GM10266 (cell line): ENCODE measurements around the gene SHLD2.
"Not testable (repeated sequence)": the region's sequence is repeated elsewhere in the genome, so short reads cannot be mapped to it uniquely, and the experiment has no call there.

ENCODE experiments used
- DNase-seq: peaks from one replicate; pipeline ENCODE4 v3.0.0; 2012; ENCODE audit errors: extremely low spot score

The SHLD2 gene

DNA sequence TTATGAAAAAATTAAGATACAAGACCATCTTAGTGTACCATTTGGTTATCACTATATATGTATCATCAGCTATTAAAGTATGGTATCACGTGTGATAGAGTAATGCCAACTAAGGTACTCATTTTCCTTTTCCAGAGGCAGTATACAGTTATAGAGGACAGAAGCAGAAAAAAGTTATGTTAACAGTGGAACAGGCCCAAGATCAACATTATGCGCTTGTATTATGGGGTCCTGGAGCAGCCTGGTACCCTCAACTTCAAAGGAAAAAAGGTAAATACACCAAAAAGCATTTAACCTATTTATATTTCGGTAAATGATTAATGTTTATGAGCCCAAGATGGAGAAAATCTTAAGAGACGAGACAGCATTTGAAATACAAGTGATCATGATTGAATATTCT lies 75.7 kb downstream of the SHLD2 start:
- DNase-seq, result not testable (repeated sequence)

DNA sequence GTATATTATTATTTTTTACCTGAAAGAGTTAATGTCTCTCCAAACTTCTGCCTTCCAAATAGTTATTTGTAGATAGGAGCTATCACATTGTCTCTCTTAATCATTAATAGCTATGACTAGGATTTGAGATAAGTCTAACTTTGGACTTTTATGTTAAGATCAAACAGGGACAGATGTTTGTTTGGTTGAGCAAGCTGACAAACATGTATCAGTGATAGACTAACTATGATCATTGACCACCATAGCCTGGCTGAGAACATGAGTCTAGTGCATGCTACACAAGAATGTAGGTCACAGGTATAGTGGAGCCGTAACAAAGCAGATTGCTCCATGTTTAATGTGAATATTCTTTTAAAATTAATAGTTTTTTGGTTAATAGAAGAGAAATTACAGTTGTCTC lies 76.7 kb downstream of the SHLD2 start:
- DNase-seq, result not testable (repeated sequence)

DNA sequence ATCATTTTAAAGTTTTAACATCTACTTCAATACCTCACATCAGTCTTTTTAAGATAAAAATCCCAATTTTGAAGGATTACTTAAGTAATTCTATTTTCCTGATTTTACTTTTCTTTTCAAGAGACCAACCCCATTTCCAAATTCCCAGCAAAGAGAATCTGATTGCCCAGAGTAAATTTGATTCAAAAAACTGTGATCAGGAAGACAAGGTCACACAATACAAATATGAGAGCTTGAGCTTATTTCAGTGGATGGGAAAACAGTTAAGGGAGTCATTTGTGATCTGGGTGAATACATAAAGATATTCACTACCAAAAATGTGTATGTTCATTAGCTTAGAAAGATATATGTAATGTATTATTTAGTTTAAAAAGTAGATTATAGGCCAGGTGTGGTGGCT lies 77.2 kb downstream of the SHLD2 start:
- DNase-seq, result not testable (repeated sequence)

DNA sequence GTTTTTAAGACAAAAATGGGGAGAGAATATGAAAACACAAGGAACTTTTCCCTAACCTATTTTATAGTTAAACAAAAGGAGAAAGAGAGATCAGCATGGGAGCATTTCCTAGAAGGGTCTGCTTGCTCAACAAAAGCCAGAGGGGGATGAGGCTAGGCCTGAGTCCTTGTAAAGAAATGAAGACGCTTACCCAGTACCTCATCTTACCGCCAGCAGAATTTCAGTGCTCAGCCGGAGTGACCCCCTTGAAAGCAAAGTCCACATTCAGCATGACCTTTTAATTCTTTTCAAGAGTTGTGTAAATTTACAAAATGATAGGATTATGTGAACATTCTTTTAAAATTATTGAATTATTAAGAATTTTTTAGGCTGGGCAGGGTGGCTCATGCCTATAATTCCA lies 82.6 kb downstream of the SHLD2 start:
- DNase-seq, result not testable (repeated sequence)

DNA sequence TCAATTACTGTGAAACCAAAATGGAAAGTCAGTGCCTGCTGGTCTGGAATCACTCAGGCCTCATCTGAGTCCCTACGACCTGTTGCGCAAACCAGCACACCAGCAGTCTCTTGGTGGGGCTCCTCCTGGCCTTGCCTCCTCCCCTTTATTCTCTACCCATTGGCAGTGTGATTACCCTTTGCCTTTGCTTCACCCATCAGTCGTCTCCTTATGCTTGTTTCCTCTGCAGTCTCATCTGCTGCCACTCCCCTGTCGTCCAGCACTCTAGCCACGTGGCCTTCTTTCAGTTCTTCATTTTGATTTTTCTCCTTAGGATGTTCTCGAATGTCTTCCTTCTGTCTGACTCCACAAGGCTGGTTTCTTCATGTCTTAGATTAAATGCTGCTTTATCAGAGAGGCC lies 89.4 kb downstream of the SHLD2 start:
- DNase-seq, result not testable (repeated sequence)

DNA sequence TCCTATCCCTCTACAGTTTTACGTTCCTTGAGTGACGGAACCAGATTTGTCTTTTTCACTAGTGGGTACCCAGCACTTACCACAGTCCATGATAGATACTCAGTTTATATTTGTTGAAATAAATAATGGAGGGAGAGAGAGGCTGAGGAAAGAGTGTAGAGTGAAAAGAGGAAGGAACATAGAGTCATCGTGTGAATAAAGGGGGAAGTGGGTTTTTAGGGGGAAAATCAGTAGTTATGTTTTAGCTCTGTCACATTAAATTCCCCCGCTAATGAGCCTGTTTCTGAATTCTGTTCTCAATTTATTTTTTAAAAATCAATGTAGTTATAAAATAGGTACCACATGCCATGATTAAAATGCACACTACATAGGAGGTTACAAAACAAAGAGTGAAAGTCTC lies 91.0 kb downstream of the SHLD2 start:
- DNase-seq, result not testable (repeated sequence)

DNA sequence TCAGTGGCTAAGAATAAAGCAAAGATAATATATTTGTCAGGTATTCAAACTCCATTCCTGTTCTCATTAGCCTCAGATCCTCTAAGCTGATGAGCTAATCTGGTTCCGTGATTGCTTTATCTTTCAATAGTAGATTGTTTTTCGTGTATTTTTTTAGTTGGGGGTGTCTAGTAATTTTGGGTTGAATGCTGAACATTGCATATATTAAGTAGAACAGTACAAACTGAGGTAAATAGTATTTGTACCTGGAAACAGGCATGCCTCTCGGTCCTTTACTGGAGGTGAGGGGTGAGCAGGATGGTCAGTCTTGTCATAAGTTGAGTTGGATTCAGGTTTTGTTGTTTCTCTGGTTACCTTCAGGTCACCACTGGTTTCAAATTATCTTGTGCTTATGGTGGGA lies 92.6 kb downstream of the SHLD2 start:
- not testable (repeated sequence) for DNase-seq

DNA sequence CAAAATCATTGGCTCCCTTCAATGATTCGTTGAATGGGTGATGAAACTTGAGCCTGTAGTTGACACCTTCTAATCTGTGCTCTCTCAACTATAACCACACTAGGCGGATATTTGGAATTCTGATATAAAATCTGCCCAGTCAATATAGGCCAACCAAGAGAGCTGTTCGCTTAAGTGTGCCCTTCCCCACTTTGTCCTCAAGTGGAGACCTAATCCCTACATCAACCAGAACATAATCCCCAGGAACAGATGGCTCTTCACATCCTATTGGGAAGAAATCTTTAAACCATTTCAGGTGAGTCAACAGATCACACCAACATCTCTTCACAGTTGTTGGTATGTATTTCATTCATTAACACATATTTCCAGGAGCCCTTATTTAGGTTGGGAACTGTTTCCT lies 96.8 kb downstream of the SHLD2 start:
- DNase-seq, result not testable (repeated sequence)

DNA sequence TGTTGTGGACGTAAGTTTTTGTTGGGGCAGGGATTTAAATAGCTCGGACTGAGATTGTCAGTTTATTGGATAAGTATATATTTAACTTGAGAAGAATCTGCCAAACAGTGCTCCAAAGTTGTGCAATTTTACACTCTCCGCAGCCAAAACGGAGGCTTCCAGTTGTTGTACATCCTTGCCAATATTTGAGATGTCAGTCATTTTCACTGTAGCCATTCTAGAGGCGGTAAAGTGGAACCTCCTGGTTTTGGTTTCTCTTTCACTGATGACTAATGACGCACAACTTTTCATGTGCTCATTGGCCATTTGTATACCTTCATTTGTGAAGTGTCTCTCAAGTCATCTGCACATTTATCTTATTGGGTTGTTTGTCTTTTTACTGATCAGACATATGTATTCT lies 105.9 kb downstream of the SHLD2 start:
- DNase-seq, result peak; percentile 19

DNA sequence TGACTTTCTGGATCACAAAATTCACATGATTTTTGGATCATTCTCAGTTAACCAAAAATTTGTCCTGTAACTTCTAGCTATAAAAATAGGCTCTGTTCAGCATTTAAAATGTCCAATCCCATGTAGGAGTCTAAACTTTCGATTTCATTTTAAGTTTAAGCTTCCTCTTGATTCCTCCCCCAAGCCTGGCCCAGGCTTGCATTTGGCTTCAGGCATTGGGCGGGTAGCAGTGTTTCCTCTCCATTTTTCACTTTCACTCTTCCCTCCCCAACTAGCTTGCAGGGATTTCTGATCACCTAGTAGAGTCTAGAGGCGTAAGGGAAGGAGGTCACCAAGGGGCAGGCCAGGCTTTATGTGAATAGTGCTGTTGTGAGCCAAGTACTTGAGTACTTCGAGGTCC lies 109.8 kb downstream of the SHLD2 start:
- DNase-seq, result not testable (repeated sequence)

DNA sequence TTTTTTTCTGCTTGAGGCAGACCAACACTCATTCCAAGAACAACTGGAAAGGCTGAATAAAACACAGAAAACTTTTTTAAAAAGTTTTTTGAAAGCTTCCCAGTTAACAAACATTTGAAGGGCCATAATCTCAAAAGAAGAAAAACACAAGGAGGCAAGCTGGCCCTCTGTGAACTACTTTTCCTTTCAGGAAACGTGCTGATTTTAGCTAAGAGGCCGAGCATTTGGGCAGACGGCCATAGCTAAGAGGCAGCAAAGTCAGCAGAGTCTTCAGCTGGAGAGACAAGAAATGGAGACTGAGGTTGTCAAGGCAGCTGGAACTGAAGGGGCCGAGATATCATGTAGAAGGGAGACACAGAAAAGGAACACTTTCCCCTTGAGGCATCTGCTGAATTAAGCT lies 111.9 kb downstream of the SHLD2 start:
- DNase-seq, result not testable (repeated sequence)

DNA sequence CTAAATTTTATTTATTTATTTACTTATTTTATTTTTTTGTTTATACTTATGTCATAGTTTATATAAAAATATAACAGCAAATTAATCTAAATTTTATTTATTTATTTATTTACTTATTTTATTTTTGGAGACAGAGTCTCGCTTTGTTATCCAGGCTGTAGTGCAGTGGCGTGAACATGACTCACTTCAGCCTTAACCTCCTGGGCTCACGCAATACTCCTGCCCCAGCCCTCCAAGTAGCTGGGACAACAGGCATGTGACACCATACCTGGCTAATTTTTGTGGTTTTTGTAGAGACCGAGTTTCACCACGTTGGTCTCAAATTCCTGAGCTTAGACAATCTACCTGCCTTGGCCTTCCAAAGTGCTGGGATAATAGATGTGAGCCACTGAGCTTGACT lies 115.3 kb downstream of the SHLD2 start:
- DNase-seq, result not testable (repeated sequence)

DNA sequence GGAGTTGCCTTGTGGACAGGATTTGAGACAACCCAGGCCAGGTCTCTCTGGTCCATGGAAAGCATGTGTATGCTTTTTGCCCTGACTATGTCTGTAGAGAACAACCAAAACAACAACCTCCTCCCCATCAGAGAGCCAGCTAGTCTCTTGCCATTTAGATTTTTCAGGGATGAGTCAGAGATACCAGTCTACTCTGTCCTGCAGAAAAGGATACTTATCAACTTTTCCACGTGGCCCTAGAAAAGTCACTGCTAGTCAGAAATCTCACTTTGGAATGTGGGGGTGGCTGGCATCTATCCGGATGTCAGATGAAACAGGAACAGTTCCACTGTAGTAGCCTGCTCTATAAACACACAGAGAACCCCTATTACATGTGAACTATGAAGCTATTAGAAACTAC lies 116.8 kb downstream of the SHLD2 start:
- peak; percentile 0 for DNase-seq

DNA sequence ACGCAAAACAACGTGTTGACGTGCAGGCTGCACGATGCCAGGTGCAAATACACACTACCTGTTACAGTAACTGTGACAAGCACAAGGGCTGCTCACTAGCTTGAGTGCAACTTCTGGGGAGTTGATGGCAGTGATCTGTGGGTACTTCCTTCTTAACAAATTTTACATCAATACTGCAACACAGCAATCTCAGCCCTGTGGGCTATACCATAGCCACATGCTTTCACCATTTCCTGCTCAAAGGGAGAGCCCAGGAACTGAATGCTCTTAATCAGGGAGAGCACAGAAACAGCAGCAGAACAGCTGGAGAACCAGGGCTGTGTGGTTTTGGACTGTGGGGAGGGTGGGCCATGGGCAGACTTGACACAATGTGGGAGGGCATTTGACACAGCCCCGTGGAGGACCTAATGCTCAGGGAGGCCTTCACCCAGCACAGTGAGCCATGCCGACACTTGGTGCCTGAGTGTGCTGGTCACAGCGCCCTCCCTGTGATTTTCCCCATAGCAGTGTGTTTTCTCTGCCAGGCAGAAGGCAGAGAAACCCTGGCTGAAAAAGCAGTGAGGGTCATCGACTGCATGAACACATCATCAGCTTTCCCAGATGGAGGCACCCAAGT lies 118.3 kb downstream of the SHLD2 start:
- DNase-seq, result not testable (repeated sequence)

DNA sequence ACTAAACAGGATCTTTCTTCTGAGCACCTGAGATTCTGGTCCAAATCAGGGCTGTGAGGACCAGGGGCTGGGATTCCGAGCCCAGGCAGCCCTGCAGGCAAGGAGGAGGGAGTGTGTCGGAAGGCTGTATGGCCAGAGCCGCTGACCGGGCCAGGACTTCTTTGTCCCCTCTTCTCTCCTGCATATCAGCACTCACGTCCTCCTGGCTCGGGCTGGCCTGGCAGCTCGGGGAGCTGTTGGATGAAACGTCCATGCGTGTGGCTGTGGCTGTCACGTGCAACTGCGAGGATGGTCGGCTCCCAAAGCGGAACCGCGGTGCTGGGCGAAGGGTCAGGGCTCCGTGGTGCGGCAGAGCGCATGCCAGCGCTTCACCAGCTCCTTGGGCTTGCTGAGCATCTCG lies 118.8 kb downstream of the SHLD2 start:
- not testable (repeated sequence) for DNase-seq

DNA sequence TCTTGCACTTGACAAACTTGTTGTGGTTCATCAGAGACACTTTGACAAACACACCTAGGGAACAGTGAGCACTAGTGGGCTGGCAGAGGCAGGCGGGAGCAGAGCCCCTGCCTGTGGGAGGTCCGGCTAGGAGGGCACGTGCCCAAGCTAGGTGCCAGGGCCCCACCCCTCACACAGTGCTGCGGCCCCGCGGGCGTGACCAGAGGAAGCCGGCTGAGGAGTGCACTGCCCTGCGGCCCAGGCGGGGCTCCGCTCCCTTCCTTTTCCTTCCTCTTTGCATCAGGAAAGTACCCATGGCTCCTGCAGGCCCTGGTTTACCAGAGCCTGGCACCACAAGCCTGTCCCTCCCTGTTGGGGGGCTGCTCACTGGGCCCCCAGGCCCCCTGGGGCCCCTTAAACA lies 121.1 kb downstream of the SHLD2 start:
- not testable (repeated sequence) for DNase-seq

DNA sequence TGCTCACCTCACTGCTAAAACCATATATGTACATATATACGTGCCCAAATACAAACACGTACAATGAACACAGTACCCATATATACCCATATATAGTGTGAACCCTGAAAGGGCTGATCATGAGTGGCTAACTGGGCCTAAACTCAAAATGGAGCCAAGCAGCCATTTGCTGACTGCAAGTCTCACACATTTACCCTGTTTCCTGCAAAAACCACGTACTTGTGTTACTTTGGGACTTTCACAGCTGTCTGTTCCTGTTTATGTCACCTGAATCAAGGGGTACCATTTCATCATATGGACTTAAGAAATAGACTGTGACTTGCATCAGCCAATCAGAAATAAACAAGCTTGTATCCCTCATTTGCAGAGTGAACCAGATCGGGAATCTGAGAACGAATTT lies 124.4 kb downstream of the SHLD2 start:
- not testable (repeated sequence) for DNase-seq

DNA sequence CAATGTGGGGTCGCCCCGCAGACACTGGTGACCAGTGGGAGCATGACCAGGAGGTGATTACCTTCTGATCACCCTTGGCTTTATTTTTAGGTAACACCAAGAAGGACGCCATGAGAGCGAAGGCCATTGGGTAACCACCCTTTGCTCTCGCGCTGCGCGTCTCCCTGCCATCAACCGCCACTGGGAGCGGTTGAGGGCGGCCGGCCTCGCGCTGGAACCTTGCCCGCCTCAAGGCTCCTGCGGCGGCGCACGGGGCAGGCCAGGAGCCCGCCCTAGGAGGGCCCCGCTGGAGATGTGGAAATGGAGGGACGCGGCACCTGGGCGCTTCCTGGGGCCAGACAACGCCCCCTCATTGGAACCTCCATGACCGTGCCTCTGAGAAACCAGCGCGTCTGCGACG lies 127.8 kb downstream of the SHLD2 start:
- not testable (repeated sequence) for DNase-seq

DNA sequence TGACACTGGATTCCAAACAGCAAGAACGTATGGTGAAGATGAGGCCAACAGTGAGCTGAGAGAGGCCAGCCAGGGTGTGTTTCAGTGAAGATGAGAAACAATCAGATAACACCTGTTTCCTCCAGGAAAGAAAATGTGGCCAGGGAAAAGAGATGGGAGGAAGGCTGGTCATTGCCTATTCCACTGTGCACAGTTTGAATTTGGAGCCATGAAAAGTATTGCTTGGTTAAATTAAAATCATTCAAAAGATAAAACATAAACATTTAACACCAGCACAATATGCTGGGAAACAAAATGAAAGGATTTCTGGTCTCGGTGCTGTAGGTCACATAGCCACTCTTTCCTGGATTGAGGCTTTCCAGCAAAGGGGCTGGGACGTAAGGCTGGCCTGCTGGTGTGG lies 130.1 kb downstream of the SHLD2 start, which contains the start of gene NUTM2A:
NUTM2A (plus strand) TSS at position 301 of the 400 bp plus-strand sequence. CDS start 383 bp downstream, outside the sequence.
- DNase-seq, result not testable (repeated sequence)

DNA sequence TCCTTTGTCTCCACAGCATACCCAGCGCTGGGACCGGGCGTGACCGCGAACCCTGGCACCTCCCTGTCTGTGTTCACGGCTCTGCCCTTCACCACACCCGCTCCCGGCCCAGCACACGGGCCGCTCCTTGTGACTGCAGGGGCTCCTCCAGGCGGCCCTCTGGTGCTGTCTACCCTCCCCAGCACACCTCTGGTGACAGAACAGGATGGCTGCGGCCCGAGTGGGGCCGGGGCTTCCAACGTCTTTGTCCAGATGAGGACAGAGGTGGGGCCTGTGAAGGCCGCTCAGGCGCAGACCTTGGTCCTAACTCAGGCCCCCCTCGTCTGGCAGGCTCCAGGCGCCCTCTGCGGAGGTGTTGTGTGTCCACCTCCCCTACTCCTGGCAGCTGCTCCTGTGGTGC lies 133.2 kb downstream of the SHLD2 start:
- not testable (repeated sequence) for DNase-seq

DNA sequence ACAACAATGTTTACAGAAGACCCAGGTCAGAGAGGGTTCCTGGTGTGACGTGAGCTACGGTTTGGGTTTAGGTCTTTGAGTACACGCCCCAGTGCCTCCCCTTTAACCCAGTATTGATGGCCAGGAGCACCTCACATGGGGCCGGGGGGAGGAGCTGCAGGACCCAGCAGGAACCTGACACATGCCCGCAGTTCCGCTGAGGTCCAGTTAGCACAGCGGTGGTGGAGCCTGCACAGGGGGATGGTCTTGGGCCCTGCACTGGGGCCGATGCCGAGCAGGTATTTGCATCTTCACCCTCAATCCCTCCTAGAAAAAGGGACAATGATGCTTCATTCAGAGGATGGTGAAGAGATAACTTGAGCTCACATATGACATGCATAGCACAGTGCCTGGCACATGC lies 134.2 kb downstream of the SHLD2 start:
- not testable (repeated sequence) for DNase-seq

DNA sequence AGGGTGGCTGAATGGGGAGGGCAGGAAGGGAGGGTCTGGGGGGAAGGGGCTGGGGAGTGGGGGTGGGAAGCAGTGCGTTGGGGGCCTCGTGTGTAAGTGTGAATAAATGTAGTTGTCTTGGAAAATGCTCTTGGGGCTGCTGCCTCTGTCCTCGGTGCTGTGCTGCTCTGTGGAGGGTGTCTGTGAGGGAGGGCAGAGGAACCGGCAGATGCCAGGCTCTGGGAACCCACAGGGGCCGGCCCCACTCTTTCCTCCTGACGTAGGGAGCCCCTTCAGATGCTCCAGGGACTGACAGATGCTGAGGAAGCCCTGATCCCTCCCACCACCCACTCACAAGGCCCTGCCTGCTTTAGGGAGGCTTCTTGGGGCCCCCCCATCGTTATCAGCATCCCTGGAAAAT lies 139.8 kb downstream of the SHLD2 start:
- not testable (repeated sequence) for DNase-seq

DNA sequence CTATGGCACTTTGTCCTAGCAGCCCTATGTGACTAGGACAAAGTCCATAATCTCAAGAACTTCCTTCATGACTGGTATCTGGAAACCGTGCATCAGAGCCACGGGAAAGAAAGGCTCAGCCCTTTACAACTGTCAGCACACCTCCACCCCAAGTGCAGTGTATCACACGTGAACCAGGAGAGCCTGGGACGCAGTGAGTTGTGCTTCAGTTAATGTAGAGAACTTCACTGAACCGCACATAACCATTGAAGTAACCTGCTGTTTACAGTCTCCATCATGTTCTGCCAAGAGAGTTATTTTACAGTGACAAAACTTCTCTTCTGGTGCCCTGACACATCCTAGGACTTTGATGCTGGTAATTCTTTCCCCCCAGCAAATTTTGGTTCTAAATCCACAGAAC lies 142.2 kb downstream of the SHLD2 start:
- DNase-seq, result not testable (repeated sequence)
